ENCODE data around the gene GRAP2. TPM values are rescaled to one million over a fixed set of nuclear protein-coding genes. Genes with fewer than 3 reads are reported as not detected.

GRAP2 gene
- total and polyA plus RNA-seq, 8 donors, result 0.42 to 1.3 (median 0.79) TPM

- peak overlapping the region in 2 of 4 donors; percentile 58 to 68 for H3K4me3 ChIP-seq
- DNase-seq, result no peak
- no peaks in the 10 kb centered on the region for H3K27me3 ChIP-seq
- H3K36me3 ChIP-seq, result no peaks in the 10 kb centered on the region
- intact Hi-C loops (cut with DNase I), result no loop called here
- H3K9me3 ChIP-seq, result no peaks in the 10 kb centered on the region
- no peak for TF ChIP-seq CTCF (IDR thresholded peaks at IDR 0.05)
- no peak overlapping the region for H3K27ac ChIP-seq
- 48 to 54% methylated on average over 19 to 20 of the region's 20 CpGs for WGBS, 2 donors
- ATAC-seq, result no peak
- no peak for FAIRE-seq
- peaks cover 22 to 42% (median 36%) of the 10 kb centered on the region in 3 donors for H3K4me1 ChIP-seq
These were observed 93.2 kb downstream of the GRAP2 start for GRCh38 chr22:39994041-39994565.

- no peak for TF ChIP-seq CTCF (IDR thresholded peaks at IDR 0.05)
- H3K4me1 ChIP-seq, result peaks cover 29 to 48% (median 42%) of the 10 kb centered on the region in 3 donors
- no peaks in the 10 kb centered on the region for H3K27me3 ChIP-seq
- ATAC-seq, result peak; percentile 74 to 85 (median 78)
- H3K9me3 ChIP-seq, result no peaks in the 10 kb centered on the region
- FAIRE-seq, result no peak
- WGBS, 2 donors, result 3 to 6% methylated on average over 44 to 115 of the region's 115 CpGs
- H3K27ac ChIP-seq, result peak within 1 kb of the TSS; percentile 66 to 85 (median 76)
- intact Hi-C loops (cut with DNase I), result no loop called here
- DNase-seq, result peak; percentile 67 to 90 (median 78)
- peak within 1 kb of the TSS; percentile 55 to 72 (median 63) for H3K4me3 ChIP-seq
- no peaks in the 10 kb centered on the region for H3K36me3 ChIP-seq
These were observed 93.9 kb downstream of the GRAP2 start, which contains the start of gene FAM83F for GRCh38 chr22:39994566-39995392. Gene FAM83F, plus strand, starts transcription at chr22:39994954. Its CDS starts 89 bp downstream, at chr22:39995043.

GRCh38 chr22:39995393-39996252 lies 94.7 kb downstream of the GRAP2 start:
- ATAC-seq, result peak; percentile 41 to 48 (median 46)
- Histone ChIP-seq H3K9me3 (no peaks in the 10 kb centered on the region), H3K27ac (peak overlapping the region; percentile 66 to 85 (median 76)), H3K36me3 (no peaks in the 10 kb centered on the region), H3K4me1 (peaks cover 30 to 46% (median 43%) of the 10 kb centered on the region in 3 donors), H3K4me3 (peak overlapping the region; percentile 55 to 72 (median 63)), H3K27me3 (no peaks in the 10 kb centered on the region)
- intact Hi-C loops (cut with DNase I), result no loop called here
- no peak for FAIRE-seq
- no peak for TF ChIP-seq CTCF (IDR thresholded peaks at IDR 0.05)
- WGBS, 2 donors, result 18 to 22% methylated on average over 35 of the region's 35 CpGs
- DNase-seq, result peak in 5 of 6 donors; percentile 34 to 82 (median 47)

GRCh38 chr22:39996732-39997131 lies 95.8 kb downstream of the GRAP2 start:
- intact Hi-C loops (cut with DNase I), result no loop called here
- no peaks in the 10 kb centered on the region for H3K27me3 ChIP-seq
- FAIRE-seq (no peak), DNase-seq (no peak), ATAC-seq (peak in 2 of 4 donors; percentile 17 to 22)
- no peaks in the 10 kb centered on the region for H3K9me3 ChIP-seq
- TF ChIP-seq CTCF (IDR thresholded peaks at IDR 0.05), result no peak
- peak overlapping the region in 2 of 4 donors; percentile 40 to 85 for H3K27ac ChIP-seq
- H3K4me3 ChIP-seq, result peak overlapping the region in 2 of 4 donors; percentile 58 to 68
- WGBS, 2 donors, result 26 to 33% methylated on average over 3 of the region's 3 CpGs
- H3K4me1 ChIP-seq, result peaks cover 28 to 44% (median 38%) of the 10 kb centered on the region in 3 donors
- H3K36me3 ChIP-seq, result no peaks in the 10 kb centered on the region
